ENCODE measurements around the gene VWA2.

Gene VWA2

DNA sequence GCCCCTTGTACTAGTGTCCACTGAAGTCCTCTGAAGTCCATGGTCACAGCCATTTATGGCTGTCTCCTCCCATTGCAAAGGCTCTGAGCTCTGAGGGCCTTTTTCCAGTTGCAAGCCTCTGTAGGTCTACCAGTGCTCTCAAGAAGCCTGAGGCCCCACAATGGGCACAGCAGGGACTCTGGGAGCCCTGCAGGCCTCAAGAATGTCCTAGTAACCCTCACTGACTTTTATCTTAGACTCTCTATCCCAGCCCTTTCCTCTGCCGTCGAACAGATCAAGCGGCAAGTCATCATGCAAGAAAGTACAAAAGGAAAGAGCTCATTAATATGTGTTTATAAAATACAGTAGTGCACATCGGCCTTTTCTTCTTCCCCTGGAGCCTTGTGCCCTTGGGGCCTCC, 23.4 kb downstream of the VWA2 start:
- Histone ChIP-seq H3K27me3 (ENCODE audit: low read depth, low read length) (no peaks in the 10 kb centered on the region), H3K27ac (ENCODE audit: low read length) (no peak overlapping the region), H3K9me3 (ENCODE audit: control insufficient read depth in 1 of 2, low read length in 2 of 2) (no peaks in the 10 kb centered on the region), H3K4me1 (ENCODE audit: control insufficient read depth in 1 of 2, insufficient read depth in 2 of 2, low read length in 2 of 2) (peaks cover 6 to 7% of the 10 kb centered on the region in 2 donors), H3K4me3 (ENCODE audit: low read depth in 1 of 2, low read length in 2 of 2) (no peak overlapping the region), H3K36me3 (ENCODE audit: control insufficient read depth in 1 of 2, insufficient read depth in 2 of 2, low read length in 2 of 2) (no peaks in the 10 kb centered on the region)

DNA sequence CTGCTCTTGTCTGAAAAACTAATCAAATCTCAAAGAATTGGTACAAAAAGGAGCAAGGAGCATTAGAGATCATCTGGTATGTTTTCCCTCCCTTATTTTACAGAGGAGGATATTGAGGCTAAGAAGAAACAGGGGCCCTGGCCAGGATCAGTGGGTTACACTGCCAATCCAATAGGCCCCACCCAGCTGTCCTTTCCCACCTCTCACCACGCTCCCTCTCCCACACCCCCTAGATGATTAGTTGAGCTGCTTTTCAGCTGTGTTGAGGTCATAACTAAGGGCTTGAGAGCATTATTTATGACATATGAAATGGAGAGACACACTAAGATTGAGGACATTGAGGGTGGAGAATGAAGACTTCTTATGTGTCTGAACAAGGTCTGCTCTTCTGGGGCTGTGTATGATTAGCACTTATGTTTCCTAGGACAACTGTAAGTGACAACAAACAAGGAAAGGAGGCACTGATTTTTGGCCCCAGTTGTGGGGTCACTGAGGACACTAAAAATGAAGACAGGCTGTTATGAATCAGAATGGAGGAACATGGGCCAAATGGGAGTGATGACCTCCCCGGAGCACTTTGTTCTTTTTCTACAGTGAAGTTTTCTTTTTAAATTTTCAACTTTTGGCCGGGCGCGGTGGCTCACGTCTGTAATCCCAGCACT, 26.5 kb downstream of the VWA2 start:
- no peaks in the 10 kb centered on the region for H3K36me3 ChIP-seq (ENCODE audit: control insufficient read depth in 1 of 2, insufficient read depth in 2 of 2, low read length in 2 of 2)
- H3K27ac ChIP-seq (ENCODE audit: low read length) = no peak overlapping the region
- no peaks in the 10 kb centered on the region for H3K27me3 ChIP-seq (ENCODE audit: low read depth, low read length)
- no peaks in the 10 kb centered on the region for H3K9me3 ChIP-seq (ENCODE audit: control insufficient read depth in 1 of 2, low read length in 2 of 2)
- H3K4me3 ChIP-seq (ENCODE audit: low read depth in 1 of 2, low read length in 2 of 2) = no peak overlapping the region
- peaks cover 5 to 7% of the 10 kb centered on the region in 2 donors for H3K4me1 ChIP-seq (ENCODE audit: control insufficient read depth in 1 of 2, insufficient read depth in 2 of 2, low read length in 2 of 2)

DNA sequence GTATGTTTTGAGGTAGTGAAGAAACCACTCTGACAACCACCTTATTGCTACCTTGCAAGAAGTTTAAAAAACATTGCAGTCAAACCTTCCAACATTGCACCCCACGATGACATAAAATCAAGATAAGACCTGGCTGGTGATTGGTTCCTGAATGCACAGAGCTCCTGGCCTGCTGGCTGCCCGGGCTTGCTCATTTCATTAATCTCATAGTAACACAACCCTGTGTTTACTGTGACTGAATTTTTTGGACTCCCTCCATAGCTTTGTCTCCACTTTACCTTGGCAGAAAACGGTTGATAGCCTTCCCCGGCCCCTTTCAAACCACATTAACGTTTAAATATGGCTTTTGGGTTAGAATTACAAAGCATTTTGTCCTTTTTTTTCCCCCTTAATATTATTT, 27.5 kb downstream of the VWA2 start:
- Histone ChIP-seq H3K4me3 (ENCODE audit: low read depth in 1 of 2, low read length in 2 of 2) (no peak overlapping the region), H3K27ac (ENCODE audit: low read length) (no peak overlapping the region), H3K27me3 (ENCODE audit: low read depth, low read length) (no peaks in the 10 kb centered on the region), H3K4me1 (ENCODE audit: control insufficient read depth in 1 of 2, insufficient read depth in 2 of 2, low read length in 2 of 2) (peaks cover 2 to 7% of the 10 kb centered on the region in 2 donors), H3K9me3 (ENCODE audit: control insufficient read depth in 1 of 2, low read length in 2 of 2) (no peaks in the 10 kb centered on the region), H3K36me3 (ENCODE audit: control insufficient read depth in 1 of 2, insufficient read depth in 2 of 2, low read length in 2 of 2) (no peaks in the 10 kb centered on the region)

DNA sequence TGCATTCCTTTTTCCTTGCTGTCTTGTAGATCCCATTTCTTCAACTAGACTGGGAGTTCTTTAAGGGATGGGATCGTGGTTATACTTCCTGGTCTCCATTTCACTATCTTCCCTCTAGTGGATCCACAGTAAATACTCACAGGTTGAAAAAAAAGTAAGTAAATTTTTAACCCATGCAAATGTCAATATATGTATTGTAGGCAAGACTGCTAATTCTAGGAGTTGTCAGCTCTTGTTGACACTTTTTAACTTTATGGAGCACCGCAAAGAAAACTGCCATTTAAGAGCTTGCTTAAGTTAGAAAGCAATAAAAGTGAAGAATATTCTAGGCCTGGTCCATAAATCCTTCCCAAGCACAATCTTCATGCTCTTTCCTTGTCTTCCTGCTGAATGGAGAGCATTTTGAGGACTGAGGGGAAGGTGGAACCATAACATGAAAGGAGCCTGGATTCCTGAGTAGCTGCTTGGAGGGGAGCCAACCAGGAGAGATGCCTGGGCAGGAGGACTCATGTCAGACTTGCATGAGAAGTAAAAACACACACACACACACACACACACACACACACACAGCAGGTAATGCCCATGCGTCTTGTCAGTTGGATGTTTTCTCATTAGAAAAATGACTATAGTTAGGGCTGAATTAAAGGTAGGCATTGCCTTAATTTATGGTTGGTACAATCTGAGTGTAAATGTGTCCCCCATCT, 32.2 kb downstream of the VWA2 start:
- peaks cover 0 to 2% of the 10 kb centered on the region in 2 donors for H3K4me1 ChIP-seq (ENCODE audit: control insufficient read depth in 1 of 2, insufficient read depth in 2 of 2, low read length in 2 of 2)

DNA sequence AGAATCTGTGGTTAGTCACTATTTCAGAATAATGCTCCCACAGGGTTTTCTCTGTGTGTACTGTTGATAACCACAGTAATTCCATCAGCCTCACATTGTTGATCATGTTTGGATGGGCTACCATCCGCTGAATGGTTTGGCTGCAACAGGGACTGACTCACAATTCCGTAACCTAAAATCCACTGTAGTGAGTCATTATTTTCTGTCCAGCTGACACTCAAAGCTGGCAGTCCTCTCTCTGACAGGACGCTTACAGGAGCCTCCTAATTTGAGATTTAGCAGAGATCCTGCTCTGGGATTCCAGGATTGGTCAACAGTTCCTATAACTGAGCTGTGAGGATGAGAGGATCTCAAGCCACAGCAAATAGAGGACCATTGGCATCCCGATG, 32.7 kb downstream of the VWA2 start:
- no peak overlapping the region for H3K4me3 ChIP-seq (ENCODE audit: low read depth in 1 of 2, low read length in 2 of 2)
- no peaks in the 10 kb centered on the region for H3K9me3 ChIP-seq (ENCODE audit: control insufficient read depth in 1 of 2, low read length in 2 of 2)
- H3K27me3 ChIP-seq (ENCODE audit: low read depth, low read length) = no peaks in the 10 kb centered on the region
- no peak overlapping the region for H3K27ac ChIP-seq (ENCODE audit: low read length)
- no peaks in the 10 kb centered on the region for H3K36me3 ChIP-seq (ENCODE audit: control insufficient read depth in 1 of 2, insufficient read depth in 2 of 2, low read length in 2 of 2)
- H3K4me1 ChIP-seq (ENCODE audit: control insufficient read depth in 1 of 2, insufficient read depth in 2 of 2, low read length in 2 of 2) = no peaks in the 10 kb centered on the region

More for the DNA sequence above, 32.2 kb downstream of the VWA2 start:
- no peaks in the 10 kb centered on the region for H3K36me3 ChIP-seq (ENCODE audit: control insufficient read depth in 1 of 2, insufficient read depth in 2 of 2, low read length in 2 of 2)
- no peak overlapping the region for H3K27ac ChIP-seq (ENCODE audit: low read length)
- no peak overlapping the region for H3K4me3 ChIP-seq (ENCODE audit: low read depth in 1 of 2, low read length in 2 of 2)
- H3K9me3 ChIP-seq (ENCODE audit: control insufficient read depth in 1 of 2, low read length in 2 of 2) = no peaks in the 10 kb centered on the region
- no peaks in the 10 kb centered on the region for H3K27me3 ChIP-seq (ENCODE audit: low read depth, low read length)

DNA sequence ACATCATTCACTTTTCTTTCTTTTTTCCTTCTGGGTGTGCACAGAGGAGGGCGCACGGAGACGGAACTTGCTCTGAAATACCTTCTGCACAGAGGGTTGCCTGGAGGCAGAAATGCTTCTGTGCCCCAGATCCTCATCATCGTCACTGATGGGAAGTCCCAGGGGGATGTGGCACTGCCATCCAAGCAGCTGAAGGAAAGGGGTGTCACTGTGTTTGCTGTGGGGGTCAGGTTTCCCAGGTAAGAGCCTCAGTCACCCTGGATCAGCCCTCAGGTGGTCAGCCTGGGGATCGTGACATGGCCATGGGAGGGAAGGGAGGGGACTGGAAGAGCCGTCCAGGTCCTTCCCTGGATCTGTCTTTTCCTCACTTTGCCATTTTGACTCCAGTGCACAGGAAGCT, 33.6 kb downstream of the VWA2 start:
- no peaks in the 10 kb centered on the region for H3K9me3 ChIP-seq (ENCODE audit: control insufficient read depth in 1 of 2, low read length in 2 of 2)
- H3K36me3 ChIP-seq (ENCODE audit: control insufficient read depth in 1 of 2, insufficient read depth in 2 of 2, low read length in 2 of 2) = no peaks in the 10 kb centered on the region
- H3K4me3 ChIP-seq (ENCODE audit: low read depth in 1 of 2, low read length in 2 of 2) = no peak overlapping the region
- no peak overlapping the region for H3K27ac ChIP-seq (ENCODE audit: low read length)
- H3K4me1 ChIP-seq (ENCODE audit: control insufficient read depth in 1 of 2, insufficient read depth in 2 of 2, low read length in 2 of 2) = no peaks in the 10 kb centered on the region
- H3K27me3 ChIP-seq (ENCODE audit: low read depth, low read length) = no peaks in the 10 kb centered on the region

DNA sequence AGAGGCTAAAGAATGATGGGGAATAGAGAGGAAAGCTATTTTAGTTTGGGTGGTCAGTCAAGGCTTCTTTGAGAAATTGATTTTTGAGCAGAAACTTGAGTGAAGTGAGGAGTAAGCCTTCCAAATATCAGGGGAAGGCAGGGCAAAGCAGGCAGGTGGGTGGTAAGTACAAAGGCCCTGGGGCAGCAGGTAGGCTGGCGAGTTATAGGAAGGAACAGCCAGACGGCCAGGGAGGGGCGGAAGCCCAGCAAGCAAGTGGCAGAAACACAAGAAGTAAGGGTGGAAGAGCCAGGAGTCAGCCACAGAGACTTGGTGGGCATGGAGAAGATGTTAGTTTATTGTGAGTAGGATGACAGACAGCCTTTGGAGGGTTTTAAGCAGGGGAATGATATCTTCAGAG, 34.9 kb downstream of the VWA2 start:
- no peaks in the 10 kb centered on the region for H3K36me3 ChIP-seq (ENCODE audit: control insufficient read depth in 1 of 2, insufficient read depth in 2 of 2, low read length in 2 of 2)

DNA sequence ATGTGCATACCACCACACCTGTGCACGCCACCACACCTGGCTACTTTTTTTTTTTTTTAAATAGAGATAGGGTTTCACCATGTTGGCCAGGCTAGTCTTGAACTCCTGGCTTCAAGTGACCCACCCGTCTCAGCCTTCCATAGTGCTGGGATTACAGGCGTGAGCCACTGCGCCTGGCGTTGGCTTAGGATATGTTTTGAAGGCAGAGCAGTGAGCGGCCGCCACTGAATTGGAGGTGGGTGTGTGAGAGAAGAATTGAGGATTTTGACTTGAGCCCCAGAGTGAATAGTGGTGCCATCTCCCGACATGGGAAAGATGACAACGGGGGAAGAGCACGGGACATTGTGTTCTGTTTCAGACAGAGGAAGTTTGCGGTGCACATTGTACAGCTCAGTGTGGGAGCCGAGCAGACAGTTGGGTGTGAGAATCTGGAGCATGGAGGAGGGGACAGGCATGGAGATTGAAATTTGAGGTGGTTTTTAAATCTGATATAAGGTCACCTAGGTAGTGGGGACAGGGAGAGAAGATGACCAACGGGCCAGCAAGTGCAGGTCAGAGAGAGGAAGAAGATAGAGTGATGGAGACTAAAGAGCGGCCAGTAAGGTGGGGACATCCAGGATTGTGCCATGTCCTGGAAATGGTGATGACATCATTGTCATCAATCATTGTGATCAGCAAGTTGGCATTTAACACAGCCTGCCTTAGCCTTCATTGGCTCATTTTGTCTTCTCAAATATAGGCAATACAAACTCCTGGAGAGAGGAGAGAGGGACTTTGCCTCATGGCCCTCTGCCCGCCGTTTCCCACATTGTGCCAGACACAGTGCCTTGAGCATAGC, 35.8 kb downstream of the VWA2 start:
- no peaks in the 10 kb centered on the region for H3K4me1 ChIP-seq (ENCODE audit: control insufficient read depth in 1 of 2, insufficient read depth in 2 of 2, low read length in 2 of 2)
- H3K4me3 ChIP-seq (ENCODE audit: low read depth in 1 of 2, low read length in 2 of 2) = no peak overlapping the region
- H3K27ac ChIP-seq (ENCODE audit: low read length) = no peak overlapping the region
- no peaks in the 10 kb centered on the region for H3K9me3 ChIP-seq (ENCODE audit: control insufficient read depth in 1 of 2, low read length in 2 of 2)
- H3K27me3 ChIP-seq (ENCODE audit: low read depth, low read length) = no peaks in the 10 kb centered on the region
- no peaks in the 10 kb centered on the region for H3K36me3 ChIP-seq (ENCODE audit: control insufficient read depth in 1 of 2, insufficient read depth in 2 of 2, low read length in 2 of 2)

More for the DNA sequence above, 34.9 kb downstream of the VWA2 start:
- H3K4me1 ChIP-seq (ENCODE audit: control insufficient read depth in 1 of 2, insufficient read depth in 2 of 2, low read length in 2 of 2) = no peaks in the 10 kb centered on the region
- no peaks in the 10 kb centered on the region for H3K9me3 ChIP-seq (ENCODE audit: control insufficient read depth in 1 of 2, low read length in 2 of 2)
- no peaks in the 10 kb centered on the region for H3K27me3 ChIP-seq (ENCODE audit: low read depth, low read length)
- no peak overlapping the region for H3K27ac ChIP-seq (ENCODE audit: low read length)
- H3K4me3 ChIP-seq (ENCODE audit: low read depth in 1 of 2, low read length in 2 of 2) = no peak overlapping the region

DNA sequence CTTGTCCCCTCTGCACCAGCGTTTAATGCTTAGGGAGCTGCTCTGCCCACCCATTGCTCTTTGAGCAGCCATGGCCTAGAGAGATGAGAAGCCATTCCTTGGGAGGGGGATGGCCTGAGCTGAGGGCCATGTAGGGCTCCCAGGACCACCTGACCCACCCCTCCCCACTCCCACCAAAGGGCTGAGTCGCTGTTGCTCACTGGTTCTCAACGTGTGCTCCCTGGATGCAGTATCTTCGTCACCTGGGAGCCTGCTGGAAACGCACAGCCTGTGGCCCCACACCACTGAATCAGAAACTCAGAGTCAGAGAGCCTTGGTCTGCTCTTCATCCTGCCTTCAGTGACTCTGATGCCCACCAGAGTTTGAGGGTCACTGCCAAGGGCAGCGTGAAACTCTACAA, 37.0 kb downstream of the VWA2 start:
- Histone ChIP-seq H3K4me3 (ENCODE audit: low read depth in 1 of 2, low read length in 2 of 2) (no peak overlapping the region), H3K9me3 (ENCODE audit: control insufficient read depth in 1 of 2, low read length in 2 of 2) (no peaks in the 10 kb centered on the region), H3K27ac (ENCODE audit: low read length) (no peak overlapping the region), H3K36me3 (ENCODE audit: control insufficient read depth in 1 of 2, insufficient read depth in 2 of 2, low read length in 2 of 2) (no peaks in the 10 kb centered on the region), H3K27me3 (ENCODE audit: low read depth, low read length) (no peaks in the 10 kb centered on the region), H3K4me1 (ENCODE audit: control insufficient read depth in 1 of 2, insufficient read depth in 2 of 2, low read length in 2 of 2) (no peaks in the 10 kb centered on the region)

DNA sequence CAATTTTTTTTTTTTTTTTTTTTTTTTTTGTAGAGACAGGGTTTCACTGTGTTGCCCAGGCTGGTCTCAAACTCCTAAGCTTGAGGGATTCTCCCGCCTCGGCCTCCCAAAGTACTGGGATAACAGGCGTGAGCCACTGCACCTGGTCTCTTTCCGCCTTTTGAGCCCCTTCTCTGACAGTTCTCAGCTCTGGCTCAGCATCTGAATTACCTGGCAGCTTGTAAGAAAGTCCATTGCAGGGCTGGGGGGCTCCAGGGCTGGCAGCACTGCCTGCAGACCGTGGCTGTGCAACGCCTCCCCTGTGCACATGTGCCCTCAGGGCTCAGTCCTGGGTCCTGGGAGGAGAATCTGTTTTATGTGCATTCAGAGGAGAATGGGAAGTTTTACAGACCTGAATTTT, 37.6 kb downstream of the VWA2 start:
- H3K4me3 ChIP-seq (ENCODE audit: low read depth in 1 of 2, low read length in 2 of 2) = no peak overlapping the region
- no peaks in the 10 kb centered on the region for H3K27me3 ChIP-seq (ENCODE audit: low read depth, low read length)
- H3K4me1 ChIP-seq (ENCODE audit: control insufficient read depth in 1 of 2, insufficient read depth in 2 of 2, low read length in 2 of 2) = no peaks in the 10 kb centered on the region
- no peaks in the 10 kb centered on the region for H3K36me3 ChIP-seq (ENCODE audit: control insufficient read depth in 1 of 2, insufficient read depth in 2 of 2, low read length in 2 of 2)
- no peak overlapping the region for H3K27ac ChIP-seq (ENCODE audit: low read length)
- H3K9me3 ChIP-seq (ENCODE audit: control insufficient read depth in 1 of 2, low read length in 2 of 2) = no peaks in the 10 kb centered on the region

DNA sequence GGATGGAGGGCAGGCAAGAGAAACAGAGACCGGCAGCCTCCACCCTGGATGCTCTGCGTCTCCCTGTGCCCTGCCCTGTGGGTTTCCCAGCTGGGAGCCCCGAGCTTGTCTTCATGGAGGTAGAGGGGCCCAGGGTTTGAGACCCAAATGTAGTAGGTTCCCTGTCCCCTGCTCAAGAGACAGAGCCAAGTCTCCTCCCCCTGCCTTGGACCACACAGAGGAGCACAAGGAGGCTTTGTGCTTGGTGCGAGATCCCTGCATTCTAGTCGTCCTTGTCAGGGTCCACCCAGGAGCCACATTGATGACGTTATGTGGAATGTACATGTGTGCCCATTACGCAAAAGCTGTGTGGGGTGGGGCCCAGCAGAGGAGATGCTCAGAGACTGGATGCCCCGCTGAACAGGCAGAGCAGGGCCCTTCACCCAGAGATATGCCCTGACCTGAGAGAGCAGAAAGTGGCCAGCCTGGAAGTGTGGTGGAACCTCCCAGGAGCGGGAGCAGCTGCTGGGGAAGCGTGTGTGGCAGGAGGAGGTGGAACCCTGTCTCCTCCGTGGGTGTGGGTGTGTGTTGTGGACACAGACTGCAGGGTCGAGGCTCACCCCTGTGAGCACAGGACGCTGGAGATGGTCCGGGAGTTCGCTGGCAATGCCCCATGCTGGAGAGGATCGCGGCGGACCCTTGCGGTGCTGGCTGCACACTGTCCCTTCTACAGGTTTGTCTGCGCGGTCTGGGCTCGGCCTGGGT, 39.3 kb downstream of the VWA2 start:
- H3K9me3 ChIP-seq (ENCODE audit: control insufficient read depth in 1 of 2, low read length in 2 of 2) = no peaks in the 10 kb centered on the region
- H3K27me3 ChIP-seq (ENCODE audit: low read depth, low read length) = no peaks in the 10 kb centered on the region
- no peaks in the 10 kb centered on the region for H3K4me1 ChIP-seq (ENCODE audit: control insufficient read depth in 1 of 2, insufficient read depth in 2 of 2, low read length in 2 of 2)
- no peak overlapping the region for H3K4me3 ChIP-seq (ENCODE audit: low read depth in 1 of 2, low read length in 2 of 2)
- no peak overlapping the region for H3K27ac ChIP-seq (ENCODE audit: low read length)
- no peaks in the 10 kb centered on the region for H3K36me3 ChIP-seq (ENCODE audit: control insufficient read depth in 1 of 2, insufficient read depth in 2 of 2, low read length in 2 of 2)

Data from muscle layer of duodenum (tissue), 2 donors.